ENCODE results near the gene GTF2H3. TPM values are rescaled to one million over a fixed set of nuclear protein-coding genes. Genes with fewer than 3 reads are reported as not detected.

The GTF2H3 gene
- total RNA-seq, 1 donor from 2014 or later: 44.3 TPM

DNA sequence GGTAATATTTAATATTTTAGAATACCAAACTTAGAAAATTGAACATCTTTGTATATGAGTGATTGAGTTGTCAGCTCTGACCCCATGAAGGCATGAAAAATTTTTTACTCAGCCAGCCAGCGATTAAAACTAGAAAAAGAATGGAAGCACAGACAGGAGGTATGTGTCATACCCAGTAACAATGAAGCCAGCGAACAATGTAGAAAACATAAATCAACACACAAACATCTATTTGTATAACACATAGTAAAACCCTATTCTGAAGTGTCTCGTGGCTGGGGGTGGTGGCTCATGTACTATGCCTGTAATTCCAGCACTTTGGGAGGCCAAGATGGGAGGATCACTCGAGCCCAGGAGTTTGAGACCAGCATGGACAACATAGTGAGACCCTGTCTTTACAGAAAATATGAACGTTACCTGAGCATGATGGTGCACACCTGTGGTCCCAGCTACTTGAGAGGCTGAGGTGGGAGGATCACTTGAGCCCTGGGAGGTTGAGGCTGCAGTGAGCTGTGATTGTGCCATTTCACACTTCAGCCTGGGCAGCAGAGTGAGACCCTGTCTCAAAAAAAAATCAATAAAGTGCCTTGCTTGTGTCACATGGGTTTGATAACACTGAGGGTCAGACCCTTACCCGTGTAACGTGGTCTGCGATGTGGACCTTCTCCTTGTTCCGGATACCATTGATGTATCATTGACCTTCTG, 43.1 kb downstream of the GTF2H3 start:
- Histone ChIP-seq H3K4me2 (no peak overlapping the region), H3F3A (ENCODE audit: low read depth) (no peaks in the 10 kb centered on the region), H4K20me1 (ENCODE audit: low read depth) (no peaks in the 10 kb centered on the region), H3K27ac (no peak overlapping the region), H2AFZ (replicated peaks) (no peak overlapping the region), H3K4me3 (no peak overlapping the region), H3K9me3 (ENCODE audit: low read depth) (no peaks in the 10 kb centered on the region), H3K27me3 (no peaks in the 10 kb centered on the region), H3K36me3 (no peaks in the 10 kb centered on the region), H3K79me2 (ENCODE audit: low read depth) (no peaks in the 10 kb centered on the region), H3K9ac (no peak overlapping the region), H3K4me1 (no peaks in the 10 kb centered on the region)
- H3K36me3 Mint-ChIP-seq: peaks cover 27% of the 10 kb centered on the region
- H3K27ac Mint-ChIP-seq: no peak overlapping the region
- H3K4me1 Mint-ChIP-seq: peaks cover 8% of the 10 kb centered on the region
- no peak for TF ChIP-seq EZH2 (IDR thresholded peaks at IDR 0.05)
- TF ChIP-seq, protein P1, sequence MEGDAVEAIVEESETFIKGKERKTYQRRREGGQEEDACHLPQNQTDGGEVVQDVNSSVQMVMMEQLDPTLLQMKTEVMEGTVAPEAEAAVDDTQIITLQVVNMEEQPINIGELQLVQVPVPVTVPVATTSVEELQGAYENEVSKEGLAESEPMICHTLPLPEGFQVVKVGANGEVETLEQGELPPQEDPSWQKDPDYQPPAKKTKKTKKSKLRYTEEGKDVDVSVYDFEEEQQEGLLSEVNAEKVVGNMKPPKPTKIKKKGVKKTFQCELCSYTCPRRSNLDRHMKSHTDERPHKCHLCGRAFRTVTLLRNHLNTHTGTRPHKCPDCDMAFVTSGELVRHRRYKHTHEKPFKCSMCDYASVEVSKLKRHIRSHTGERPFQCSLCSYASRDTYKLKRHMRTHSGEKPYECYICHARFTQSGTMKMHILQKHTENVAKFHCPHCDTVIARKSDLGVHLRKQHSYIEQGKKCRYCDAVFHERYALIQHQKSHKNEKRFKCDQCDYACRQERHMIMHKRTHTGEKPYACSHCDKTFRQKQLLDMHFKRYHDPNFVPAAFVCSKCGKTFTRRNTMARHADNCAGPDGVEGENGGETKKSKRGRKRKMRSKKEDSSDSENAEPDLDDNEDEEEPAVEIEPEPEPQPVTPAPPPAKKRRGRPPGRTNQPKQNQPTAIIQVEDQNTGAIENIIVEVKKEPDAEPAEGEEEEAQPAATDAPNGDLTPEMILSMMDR (IDR thresholded peaks at IDR 0.05): no peak
- TF ChIP-seq EZH2phosphoT487 (IDR thresholded peaks at IDR 0.05): no peak
- peaks cover 5% of the 10 kb centered on the region for H3K27me3 Mint-ChIP-seq (ENCODE audit: insufficient read depth, low read depth)
- no peaks in the 10 kb centered on the region for H3K9me3 Mint-ChIP-seq
- H3K4me3 Mint-ChIP-seq: no peak overlapping the region
- no peak for DNase-seq (ENCODE audit: low spot score)

DNA sequence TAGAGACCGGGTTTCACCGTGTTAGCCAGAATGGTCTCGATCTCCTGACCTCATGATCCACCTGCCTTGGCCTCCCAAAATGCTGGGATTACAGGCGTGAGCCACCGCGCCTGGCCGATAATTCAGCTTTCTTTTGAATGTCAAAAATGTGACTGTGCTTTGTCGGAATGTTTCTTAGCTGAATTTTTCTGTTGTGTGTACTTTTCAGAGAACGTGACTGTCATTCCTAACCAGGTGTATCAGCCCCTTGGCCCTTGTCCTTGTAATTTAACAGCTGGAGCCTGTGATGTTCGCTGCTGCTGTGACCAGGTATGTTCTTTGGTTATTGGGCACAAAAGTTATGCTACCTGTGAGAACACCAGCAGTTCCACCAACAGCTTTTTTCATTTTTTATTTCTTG, 45.4 kb downstream of the GTF2H3 start:
- no peak overlapping the region for H2AFZ ChIP-seq (replicated peaks)
- no peak for DNase-seq (ENCODE audit: low spot score)
- H3K9me3 ChIP-seq (ENCODE audit: low read depth): no peaks in the 10 kb centered on the region
- Mint-ChIP-seq H3K9me3 (no peaks in the 10 kb centered on the region), H3K27me3 (ENCODE audit: insufficient read depth, low read depth) (no peaks in the 10 kb centered on the region), H3K36me3 (peaks cover 22% of the 10 kb centered on the region), H3K4me3 (no peak overlapping the region), H3K27ac (no peak overlapping the region), H3K4me1 (no peaks in the 10 kb centered on the region)
- no peaks in the 10 kb centered on the region for H3F3A ChIP-seq (ENCODE audit: low read depth)
- H3K4me2 ChIP-seq: no peak overlapping the region
- no peaks in the 10 kb centered on the region for H3K4me1 ChIP-seq
- H3K9ac ChIP-seq: no peak overlapping the region
- no peaks in the 10 kb centered on the region for H3K79me2 ChIP-seq (ENCODE audit: low read depth)
- H3K27me3 ChIP-seq: no peaks in the 10 kb centered on the region
- no peak overlapping the region for H3K27ac ChIP-seq
- no peaks in the 10 kb centered on the region for H4K20me1 ChIP-seq (ENCODE audit: low read depth)
- no peak overlapping the region for H3K4me3 ChIP-seq
- TF ChIP-seq EZH2 (IDR thresholded peaks at IDR 0.05) (no peak), EZH2phosphoT487 (IDR thresholded peaks at IDR 0.05) (no peak)
- TF ChIP-seq, protein P1 (IDR thresholded peaks at IDR 0.05): no peak
- no peaks in the 10 kb centered on the region for H3K36me3 ChIP-seq

DNA sequence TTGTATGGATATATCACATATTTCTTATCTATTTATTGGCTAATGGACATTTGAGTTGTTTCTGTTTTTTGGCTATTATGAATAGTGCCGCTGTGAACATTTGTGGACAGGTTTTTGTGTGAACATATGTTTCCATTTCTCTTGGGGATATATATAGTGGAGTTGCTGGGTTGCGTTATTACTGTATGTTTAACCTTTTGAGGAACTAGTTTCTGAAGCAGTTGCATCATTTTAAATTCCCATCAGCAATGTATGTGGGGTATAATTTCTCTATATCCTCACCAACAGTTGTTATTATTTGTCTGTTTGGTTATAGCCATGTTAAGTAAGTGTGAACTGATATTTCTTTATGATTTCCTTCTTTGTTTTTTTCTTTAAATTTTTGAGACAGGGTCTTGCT, 48.0 kb downstream of the GTF2H3 start:
- H3K4me1 ChIP-seq: no peaks in the 10 kb centered on the region
- peaks cover 20% of the 10 kb centered on the region for H3K36me3 Mint-ChIP-seq
- H3F3A ChIP-seq (ENCODE audit: low read depth): no peaks in the 10 kb centered on the region
- H4K20me1 ChIP-seq (ENCODE audit: low read depth): no peaks in the 10 kb centered on the region
- no peaks in the 10 kb centered on the region for H3K79me2 ChIP-seq (ENCODE audit: low read depth)
- no peak overlapping the region for H3K4me3 ChIP-seq
- H3K27ac Mint-ChIP-seq: no peak overlapping the region
- H3K27ac ChIP-seq: no peak overlapping the region
- no peak overlapping the region for H3K4me3 Mint-ChIP-seq
- DNase-seq (ENCODE audit: low spot score): no peak
- no peaks in the 10 kb centered on the region for H3K9me3 ChIP-seq (ENCODE audit: low read depth)
- no peak overlapping the region for H3K9ac ChIP-seq
- TF ChIP-seq EZH2phosphoT487 (IDR thresholded peaks at IDR 0.05) (no peak), EZH2 (IDR thresholded peaks at IDR 0.05) (no peak)
- TF ChIP-seq, protein P1 (IDR thresholded peaks at IDR 0.05): no peak
- H3K9me3 Mint-ChIP-seq: no peaks in the 10 kb centered on the region
- H2AFZ ChIP-seq (replicated peaks): no peak overlapping the region
- no peaks in the 10 kb centered on the region for H3K4me1 Mint-ChIP-seq
- H3K27me3 Mint-ChIP-seq (ENCODE audit: insufficient read depth, low read depth): no peaks in the 10 kb centered on the region
- H3K36me3 ChIP-seq: no peaks in the 10 kb centered on the region
- H3K4me2 ChIP-seq: no peak overlapping the region
- H3K27me3 ChIP-seq: no peaks in the 10 kb centered on the region

All from neural progenitor cell (in vitro differentiated cells).